GM12878 (cell line): ENCODE data around the gene NAPEPLD.
"Not testable (repeated sequence)": the region's sequence is repeated elsewhere in the genome, so short reads cannot be mapped to it uniquely, and the experiment has no call there.

Experiments
- BRCA1 ChIP-seq: IDR thresholded peaks from 2 replicates; pipeline ENCODE4 v1.6.1; 2011; ENCODE audit warnings: low read depth, low read length, improper control_type of control experiment
- FOS ChIP-seq: IDR thresholded peaks from 3 replicates; pipeline ENCODE4 v1.6.1; 2011; ENCODE audit warnings: borderline replicate concordance; ENCODE audit not compliant: insufficient read length; ENCODE audit errors: extremely low read depth
- KAT2A ChIP-seq: conservative IDR thresholded peaks from 2 replicates; pipeline ENCODE4 v1.6.1; 2011; ENCODE audit warnings: low read depth, low read length; ENCODE audit not compliant: control insufficient read depth
- MTA3 ChIP-seq: IDR thresholded peaks from 2 replicates; pipeline ENCODE4 v1.6.1; 2012; ENCODE audit warnings: low read length, inconsistent platforms, borderline replicate concordance
- MYB ChIP-seq: fragments of 150-350 bp; IDR thresholded peaks from 2 replicates; pipeline ENCODE4 v1.6.1; 2014; ENCODE audit warnings: mild to moderate bottlenecking, low read depth, low read length, borderline replicate concordance
- NRF1 ChIP-seq: conservative IDR thresholded peaks from 2 replicates; pipeline ENCODE4 v1.6.1; 2011; ENCODE audit warnings: mild to moderate bottlenecking, low read depth, low read length, improper control_type of control experiment
- POLR2A ChIP-seq: IDR thresholded peaks from 2 replicates; pipeline ENCODE4 v1.6.1; 2011; ENCODE audit warnings: low read depth, mild to moderate bottlenecking, low read length
- POLR2AphosphoS5 ChIP-seq: IDR thresholded peaks from 2 replicates; pipeline ENCODE4 v1.6.1; 2011; ENCODE audit warnings: mild to moderate bottlenecking, low read length, inconsistent platforms
- RUNX3 ChIP-seq: IDR thresholded peaks from 2 replicates; pipeline ENCODE4 v1.6.1; 2012; ENCODE audit warnings: low read length, inconsistent platforms
- SMARCA5 ChIP-seq: fragments of 450-650 bp; IDR thresholded peaks from 2 replicates; pipeline ENCODE4 v1.6.1; 2017; ENCODE audit warnings: mild to moderate bottlenecking
- SP1 ChIP-seq: IDR thresholded peaks from one replicate; pipeline ENCODE4 v1.6.1; 2011; ENCODE audit warnings: low read depth, low read length
- TF ChIP-seq, protein P1 (sequence below), 3 experiments: IDR thresholded peaks in 2 of 3; conservative IDR thresholded peaks in 1 of 3; 2 replicates each; pipeline ENCODE4 v1.5.1; 2011; ENCODE audit warnings: low read depth in 3 of 3, low read length in 3 of 3, mild to moderate bottlenecking in 3 of 3, control low read depth in 2 of 3, moderate library complexity in 2 of 3, inconsistent platforms in 1 of 3, mixed read lengths in 1 of 3; ENCODE audit not compliant: control insufficient read depth in 2 of 3, insufficient read depth in 1 of 3; ENCODE audit errors: extremely low read depth in 1 of 3
- TF ChIP-seq, protein P2 (sequence below): IDR thresholded peaks from 2 replicates; pipeline ENCODE4 v1.6.1; 2011; ENCODE audit warnings: mild to moderate bottlenecking, low read depth, low read length, moderate library complexity; ENCODE audit not compliant: insufficient replicate concordance

DNA sequence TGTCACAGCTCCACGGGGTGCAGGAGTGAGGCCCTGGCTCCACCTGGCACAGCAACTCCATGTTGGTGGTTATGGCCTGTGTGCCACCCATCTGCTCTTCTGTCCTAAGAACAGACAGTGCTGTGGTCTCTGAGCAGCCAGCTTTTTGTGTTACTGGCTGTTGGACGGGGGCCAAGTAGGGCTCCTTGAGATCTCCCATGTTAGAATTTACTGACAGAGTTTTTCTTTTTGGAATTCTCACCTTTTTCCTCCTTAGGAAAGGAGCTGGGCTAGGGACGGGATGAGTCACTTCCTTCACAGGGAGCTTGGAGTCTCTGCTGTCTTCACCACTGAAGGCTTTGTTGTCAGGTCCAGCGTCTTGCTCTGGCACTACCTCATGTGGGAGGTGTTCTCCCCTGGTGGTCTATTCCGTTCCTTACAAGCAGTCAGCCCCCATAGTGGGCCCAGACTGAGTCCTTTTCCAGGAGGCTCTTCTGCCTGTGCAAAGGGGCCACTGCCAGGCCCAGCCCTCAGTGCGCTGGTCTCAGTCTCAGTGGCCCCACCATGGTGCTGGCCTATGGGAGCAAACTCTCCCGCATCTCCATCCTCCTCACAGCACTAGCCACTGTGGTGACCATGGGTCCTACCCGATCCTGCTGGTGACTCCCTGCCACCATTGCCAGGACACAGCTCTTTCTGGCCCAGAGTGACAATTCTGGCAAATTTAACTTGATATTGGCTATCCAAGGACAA lies 23.7 kb upstream of the NAPEPLD start:
- TF ChIP-seq FOS, KAT2A, MTA3, POLR2A, POLR2AphosphoS5, MYB, NRF1, SP1, RUNX3, BRCA1, SMARCA5: not testable (repeated sequence)
- TF ChIP-seq, protein P1, sequence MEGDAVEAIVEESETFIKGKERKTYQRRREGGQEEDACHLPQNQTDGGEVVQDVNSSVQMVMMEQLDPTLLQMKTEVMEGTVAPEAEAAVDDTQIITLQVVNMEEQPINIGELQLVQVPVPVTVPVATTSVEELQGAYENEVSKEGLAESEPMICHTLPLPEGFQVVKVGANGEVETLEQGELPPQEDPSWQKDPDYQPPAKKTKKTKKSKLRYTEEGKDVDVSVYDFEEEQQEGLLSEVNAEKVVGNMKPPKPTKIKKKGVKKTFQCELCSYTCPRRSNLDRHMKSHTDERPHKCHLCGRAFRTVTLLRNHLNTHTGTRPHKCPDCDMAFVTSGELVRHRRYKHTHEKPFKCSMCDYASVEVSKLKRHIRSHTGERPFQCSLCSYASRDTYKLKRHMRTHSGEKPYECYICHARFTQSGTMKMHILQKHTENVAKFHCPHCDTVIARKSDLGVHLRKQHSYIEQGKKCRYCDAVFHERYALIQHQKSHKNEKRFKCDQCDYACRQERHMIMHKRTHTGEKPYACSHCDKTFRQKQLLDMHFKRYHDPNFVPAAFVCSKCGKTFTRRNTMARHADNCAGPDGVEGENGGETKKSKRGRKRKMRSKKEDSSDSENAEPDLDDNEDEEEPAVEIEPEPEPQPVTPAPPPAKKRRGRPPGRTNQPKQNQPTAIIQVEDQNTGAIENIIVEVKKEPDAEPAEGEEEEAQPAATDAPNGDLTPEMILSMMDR (IDR thresholded peaks at IDR 0.05 in 2 of 3, conservative IDR thresholded peaks at IDR 0.05 in 1 of 3; ENCODE audit: control insufficient read depth in 2 of 3, extremely low read depth in 1 of 3, insufficient read depth in 1 of 3, low read depth in 3 of 3, low read length in 3 of 3): not testable (repeated sequence)
- TF ChIP-seq, protein P2, sequence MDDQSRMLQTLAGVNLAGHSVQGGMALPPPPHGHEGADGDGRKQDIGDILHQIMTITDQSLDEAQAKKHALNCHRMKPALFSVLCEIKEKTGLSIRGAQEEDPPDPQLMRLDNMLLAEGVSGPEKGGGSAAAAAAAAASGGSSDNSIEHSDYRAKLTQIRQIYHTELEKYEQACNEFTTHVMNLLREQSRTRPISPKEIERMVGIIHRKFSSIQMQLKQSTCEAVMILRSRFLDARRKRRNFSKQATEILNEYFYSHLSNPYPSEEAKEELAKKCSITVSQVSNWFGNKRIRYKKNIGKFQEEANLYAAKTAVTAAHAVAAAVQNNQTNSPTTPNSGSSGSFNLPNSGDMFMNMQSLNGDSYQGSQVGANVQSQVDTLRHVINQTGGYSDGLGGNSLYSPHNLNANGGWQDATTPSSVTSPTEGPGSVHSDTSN: not testable (repeated sequence)
